KMS-11 (cell line): ENCODE data around the gene SALL4.

Experiments used
- H2AFZ ChIP-seq: fragments of 200-600 bp; sonication (generic); 2 replicates; pipeline ENCODE4 v1.6.1; 2016; ENCODE audit warnings: antibody characterized with exemption, mixed run types, low read depth
- H3K27ac ChIP-seq: fragments of 200-600 bp; sonication (generic); 2 replicates; pipeline ENCODE4 v1.6.1; 2016; ENCODE audit warnings: mild to moderate bottlenecking, mixed run types
- H3K27me3 ChIP-seq: fragments of 200-600 bp; sonication (generic); 2 replicates; pipeline ENCODE4 v1.6.1; 2017; ENCODE audit warnings: mild to moderate bottlenecking, low read depth, mixed run types, moderate library complexity; ENCODE audit not compliant: insufficient read depth
- H3K36me3 ChIP-seq: fragments of 200-600 bp; sonication (generic); 2 replicates; pipeline ENCODE4 v1.6.1; 2017; ENCODE audit warnings: mild to moderate bottlenecking, mixed run types; ENCODE audit not compliant: insufficient read depth
- H3K4me1 ChIP-seq: fragments of 200-600 bp; sonication (generic); 2 replicates; pipeline ENCODE4 v1.6.1; 2016; ENCODE audit warnings: mild to moderate bottlenecking, low read depth, mixed run types; ENCODE audit not compliant: poor library complexity, severe bottlenecking
- H3K4me2 ChIP-seq: fragments of 200-600 bp; sonication (generic); 2 replicates; pipeline ENCODE4 v1.7.0; 2016; ENCODE audit warnings: mild to moderate bottlenecking, mixed run types
- H3K4me3 ChIP-seq: fragments of 200-600 bp; sonication (generic); IDR thresholded peaks from 2 replicates; pipeline ENCODE4 v1.6.1; 2017; ENCODE audit warnings: low read depth, low read length, mixed read lengths; ENCODE audit not compliant: insufficient read depth
- H3K79me2 ChIP-seq: fragments of 200-600 bp; sonication (generic); 2 replicates; pipeline ENCODE4 v1.6.1; 2016; ENCODE audit warnings: low read depth, mixed run types; ENCODE audit not compliant: insufficient read depth
- H3K9ac ChIP-seq: fragments of 200-600 bp; sonication (generic); 2 replicates; pipeline ENCODE4 v1.6.1; 2016; ENCODE audit warnings: mild to moderate bottlenecking, mixed run types
- H4K20me1 ChIP-seq: fragments of 200-600 bp; sonication (generic); 2 replicates; pipeline ENCODE4 v1.6.1; 2016; ENCODE audit warnings: mild to moderate bottlenecking, mixed run types; ENCODE audit not compliant: insufficient read depth
- CTCF ChIP-seq: fragments of 200-600 bp; sonication (generic); conservative IDR thresholded peaks from 2 replicates; pipeline ENCODE4 v1.6.1; 2017; ENCODE audit warnings: low read depth, mild to moderate bottlenecking, antibody characterized with exemption, low read length, moderate library complexity, mixed read lengths

Gene SALL4

GRCh38 chr20:51736947-51737346, 65.4 kb downstream of the SALL4 start:
- TF ChIP-seq CTCF: no peak
- Histone ChIP-seq H3K4me1 (no peaks in the 10 kb centered on the region), H3K9ac (no peak overlapping the region), H3K36me3 (no peaks in the 10 kb centered on the region), H3K4me3 (no peak overlapping the region), H3K79me2 (no peaks in the 10 kb centered on the region), H3K27ac (no peak overlapping the region), H2AFZ (no peak overlapping the region), H4K20me1 (no peaks in the 10 kb centered on the region), H3K4me2 (no peak overlapping the region), H3K27me3 (no peaks in the 10 kb centered on the region)

DNA sequence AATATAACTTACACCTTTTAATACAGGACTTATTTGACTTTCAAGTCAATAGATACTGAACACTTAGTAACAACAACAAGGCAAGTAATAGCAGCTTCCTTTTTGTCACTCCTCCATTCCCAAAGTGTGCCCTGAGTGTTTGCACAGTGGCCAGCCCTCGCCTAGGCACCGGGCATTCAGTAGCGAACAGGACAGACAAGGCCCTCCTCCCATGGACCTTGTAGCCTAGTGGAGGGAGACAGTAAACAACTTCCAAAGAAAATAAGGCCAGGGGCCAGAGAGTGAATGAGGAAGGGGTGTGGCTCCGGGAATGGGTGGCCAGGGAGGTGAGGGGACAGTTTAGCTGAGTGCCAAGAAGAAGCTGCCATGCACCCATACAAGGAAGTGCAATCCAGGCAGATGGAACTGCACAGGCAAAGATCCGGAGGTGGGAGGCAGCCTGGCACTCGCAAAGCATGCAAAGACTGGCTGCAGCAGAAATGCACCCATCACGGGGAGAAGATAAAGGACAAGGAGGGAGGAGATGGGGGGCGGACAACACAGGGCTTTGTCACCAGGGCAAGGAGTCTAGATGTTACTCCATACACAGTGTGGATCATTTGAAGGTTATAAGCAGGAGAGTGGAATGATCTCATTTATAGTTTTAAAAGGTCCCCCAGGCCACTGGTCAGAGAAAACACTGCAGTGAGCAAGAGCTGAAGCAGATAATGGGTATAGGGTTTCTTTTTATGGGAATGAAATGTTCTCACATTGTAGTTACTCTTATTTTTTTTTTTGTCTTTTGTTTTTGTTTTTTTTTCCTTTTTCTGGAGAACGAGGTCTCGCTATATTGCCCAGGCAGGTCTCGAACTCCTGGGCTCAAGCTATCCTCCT, 66.4 kb downstream of the SALL4 start:
- TF ChIP-seq CTCF: no peak
- Histone ChIP-seq H2AFZ (no peak overlapping the region), H3K79me2 (no peaks in the 10 kb centered on the region), H3K4me3 (no peak overlapping the region), H3K27ac (no peak overlapping the region), H3K36me3 (no peaks in the 10 kb centered on the region), H3K4me2 (no peak overlapping the region), H3K9ac (no peak overlapping the region), H3K27me3 (no peaks in the 10 kb centered on the region), H3K4me1 (no peaks in the 10 kb centered on the region), H4K20me1 (no peaks in the 10 kb centered on the region)

GRCh38 chr20:51734876-51735720, 67.2 kb downstream of the SALL4 start:
- no peaks in the 10 kb centered on the region for H3K27me3 ChIP-seq
- H3K27ac ChIP-seq: no peak overlapping the region
- H3K4me3 ChIP-seq: no peak overlapping the region
- H3K4me1 ChIP-seq: no peaks in the 10 kb centered on the region
- no peaks in the 10 kb centered on the region for H4K20me1 ChIP-seq
- no peak overlapping the region for H3K4me2 ChIP-seq
- H3K36me3 ChIP-seq: no peaks in the 10 kb centered on the region
- H2AFZ ChIP-seq: no peak overlapping the region
- H3K9ac ChIP-seq: no peak overlapping the region
- no peaks in the 10 kb centered on the region for H3K79me2 ChIP-seq
- no peak for TF ChIP-seq CTCF

DNA sequence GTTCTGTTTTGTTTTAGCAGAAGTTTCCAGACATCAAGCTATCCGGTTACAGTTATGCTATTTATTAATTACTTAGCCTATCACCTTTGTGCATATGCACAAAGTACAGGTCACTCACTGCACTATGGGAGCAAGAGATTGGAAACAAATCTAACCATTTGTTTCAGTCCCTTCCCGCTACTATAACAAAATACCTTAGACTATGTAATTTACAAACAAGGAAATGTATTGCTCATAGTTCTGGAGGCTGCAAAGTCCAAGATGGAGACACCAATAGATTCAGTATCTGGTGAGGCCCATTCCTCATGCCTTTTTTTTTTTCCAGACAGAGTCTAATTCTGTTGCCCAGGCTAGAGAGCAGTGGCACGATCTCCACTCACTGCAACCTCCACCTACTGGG, 69.3 kb downstream of the SALL4 start:
- Histone ChIP-seq H3K36me3 (no peaks in the 10 kb centered on the region), H3K27ac (no peak overlapping the region), H3K4me3 (no peak overlapping the region), H3K9ac (no peak overlapping the region), H3K79me2 (no peaks in the 10 kb centered on the region), H3K4me1 (no peaks in the 10 kb centered on the region), H3K4me2 (no peak overlapping the region), H3K27me3 (no peaks in the 10 kb centered on the region), H2AFZ (no peak overlapping the region), H4K20me1 (no peaks in the 10 kb centered on the region)
- TF ChIP-seq CTCF: no peak
